Stimulated activated naive CD8-positive, alpha-beta T cell treated with anti-CD3 and anti-CD28 coated beads, Interleukin-15, Interleukin-2, amounts not matched to agents 100 U/mL and 50 U/mL, for 24 hours (primary cell): ENCODE results near the gene SPPL3.

Experiments
- ATAC-seq: fragments of 150-1000 bp; cut with Tn5 transposase; one replicate; pipeline ENCODE4 v1.10.0; 2021
- DNase-seq: peaks from one replicate; pipeline ENCODE4 v3.0.0; 2021

Gene SPPL3

DNA sequence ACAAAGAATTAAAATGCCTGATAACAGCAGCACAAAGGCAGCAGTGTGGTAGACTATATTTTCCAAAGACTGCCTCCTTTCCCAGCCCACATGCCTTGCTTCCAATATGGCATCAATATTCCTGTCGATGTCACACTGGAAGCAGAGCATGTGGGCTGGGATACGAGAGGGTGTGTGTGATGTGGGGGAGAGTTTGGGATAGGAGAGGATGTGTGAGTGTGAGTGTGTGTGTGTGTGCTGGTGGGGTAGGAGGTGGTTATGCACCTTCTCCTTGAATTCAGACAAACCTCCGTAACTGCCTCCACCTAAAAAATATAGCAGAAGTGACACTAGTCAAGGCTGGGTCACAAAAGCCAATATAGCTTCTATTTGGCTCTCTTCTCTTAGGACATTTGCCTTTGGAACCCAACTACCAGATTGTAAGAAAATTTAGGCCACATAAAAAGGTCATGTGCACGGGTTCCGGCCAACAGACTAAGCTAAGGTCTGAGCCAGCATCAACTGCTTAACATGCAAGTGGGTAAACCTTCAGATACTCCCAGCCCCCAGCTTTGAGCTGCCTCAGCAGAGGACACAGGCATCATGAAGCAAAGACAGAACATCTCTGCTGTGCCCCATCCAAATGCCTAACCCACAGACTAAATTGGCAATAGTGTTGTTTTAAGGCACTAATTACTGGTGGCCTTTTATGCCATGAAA, 29.5 kb downstream of the SPPL3 start:
- ATAC-seq: no peak

DNA sequence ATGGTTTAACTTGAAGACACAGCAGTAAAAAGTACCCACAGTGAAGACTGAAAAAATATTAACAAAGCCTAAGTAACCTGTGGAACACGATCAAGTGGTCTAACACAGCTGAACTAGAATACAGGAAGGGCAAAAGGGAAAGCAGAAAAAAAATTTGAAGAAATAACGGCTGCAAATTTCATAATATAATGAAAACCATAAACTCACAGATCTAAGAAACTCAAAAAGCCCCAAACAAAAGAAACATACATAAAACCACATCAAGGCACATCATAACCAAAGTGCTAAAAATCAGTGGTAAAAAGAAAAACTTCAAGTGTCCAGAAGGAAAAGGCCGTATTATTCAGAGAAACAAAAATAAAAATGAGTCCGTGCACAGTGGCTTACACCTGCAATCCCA, 30.9 kb downstream of the SPPL3 start:
- DNase-seq: no peak
- no peak for ATAC-seq

More for the DNA sequence above, 29.5 kb downstream of the SPPL3 start:
- DNase-seq: no peak

DNA sequence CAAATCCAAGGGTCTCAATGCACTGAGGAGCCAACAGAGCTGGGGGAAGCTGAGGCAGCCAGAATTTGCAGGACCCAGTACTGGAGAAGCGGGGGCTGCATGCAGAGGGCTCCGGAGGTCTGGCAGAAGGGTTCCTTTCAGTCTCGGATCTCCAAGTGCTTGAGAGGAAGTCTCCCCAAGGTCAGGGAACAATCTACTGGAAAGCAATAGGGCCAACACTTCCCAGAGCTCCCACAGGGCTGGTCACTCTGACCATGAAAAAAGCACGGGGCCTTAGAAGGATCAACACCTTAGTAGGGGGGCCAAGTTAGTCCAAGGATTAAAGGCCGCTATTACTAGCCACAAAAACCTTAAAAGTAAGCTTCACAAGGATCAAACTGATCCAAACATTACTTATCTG, 31.7 kb downstream of the SPPL3 start:
- DNase-seq: no peak
- ATAC-seq: no peak

DNA sequence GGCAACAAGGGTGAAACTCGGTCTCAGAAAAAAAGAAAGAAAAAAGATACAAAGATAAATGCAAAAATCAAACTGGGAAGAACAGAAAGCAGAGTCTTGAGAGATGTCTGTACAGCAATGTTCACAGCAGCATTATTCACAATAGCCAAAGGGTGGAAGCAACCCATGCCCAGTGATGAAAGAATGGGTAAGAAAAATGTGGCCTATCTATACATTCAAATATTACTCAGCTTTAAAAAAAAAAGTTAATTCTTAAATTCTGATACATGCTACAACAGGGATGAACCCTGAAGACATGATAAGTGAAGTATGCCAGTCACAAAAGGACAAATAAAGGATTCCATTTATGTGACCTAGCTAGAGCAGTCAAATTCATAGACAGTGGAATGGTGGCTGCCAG, 33.7 kb downstream of the SPPL3 start:
- ATAC-seq (no peak), DNase-seq (no peak)

DNA sequence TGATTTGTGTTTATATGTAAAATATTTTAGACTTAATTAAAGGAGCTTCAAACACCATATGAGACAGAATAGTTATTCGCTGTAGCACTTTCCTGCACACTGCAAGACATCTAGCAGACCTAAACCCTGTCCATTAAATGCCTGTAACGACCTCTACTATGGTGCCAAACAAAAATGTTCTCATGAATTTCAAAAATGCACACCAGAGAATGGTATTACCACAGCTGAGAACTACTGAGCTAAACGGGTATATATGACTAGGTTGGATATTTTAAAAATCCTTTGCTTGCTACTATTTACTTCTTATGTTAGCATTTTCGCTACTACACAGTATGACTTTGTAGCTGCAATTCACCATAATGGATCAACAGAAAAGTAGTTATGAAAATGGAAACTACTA, 34.8 kb downstream of the SPPL3 start:
- DNase-seq: no peak
- no peak for ATAC-seq

DNA sequence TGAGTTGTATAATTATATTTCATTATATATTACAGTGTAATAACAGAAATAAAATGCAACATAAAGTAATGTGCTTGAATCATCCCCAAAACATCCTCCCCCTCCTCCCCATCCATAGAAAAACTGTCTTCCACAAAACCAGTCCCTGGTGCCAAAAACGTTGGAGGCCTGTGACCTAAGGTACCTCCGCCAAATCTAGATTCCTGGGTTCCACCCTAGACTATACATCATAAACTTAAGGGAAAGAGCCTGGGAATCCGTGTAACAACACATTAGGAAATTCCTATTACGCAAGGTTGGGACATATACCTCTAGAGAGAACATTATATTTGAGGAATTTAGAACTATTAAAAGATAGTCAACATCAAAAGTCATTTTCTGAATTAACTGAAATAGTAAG, 38.0 kb downstream of the SPPL3 start:
- DNase-seq (no peak), ATAC-seq (no peak)

DNA sequence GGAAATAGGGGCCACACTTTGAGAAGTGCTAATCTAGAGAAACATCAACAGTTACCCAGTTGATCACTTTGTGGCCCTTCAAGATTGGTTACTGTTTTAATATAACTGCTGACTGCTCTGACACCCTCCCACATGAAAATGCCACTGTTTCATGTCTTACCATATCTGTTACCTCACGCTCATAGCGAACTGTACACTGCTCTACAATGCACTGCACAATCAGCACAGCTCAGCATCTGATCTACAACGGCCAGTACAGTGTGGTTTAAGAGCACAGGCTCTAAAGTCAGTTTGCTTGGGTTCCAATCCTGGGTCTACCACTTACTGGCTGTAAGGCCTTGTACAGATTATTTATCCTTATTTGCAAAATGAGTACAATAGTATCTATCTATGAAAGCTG, 39.1 kb downstream of the SPPL3 start:
- ATAC-seq (peak; percentile 82), DNase-seq (no peak)

DNA sequence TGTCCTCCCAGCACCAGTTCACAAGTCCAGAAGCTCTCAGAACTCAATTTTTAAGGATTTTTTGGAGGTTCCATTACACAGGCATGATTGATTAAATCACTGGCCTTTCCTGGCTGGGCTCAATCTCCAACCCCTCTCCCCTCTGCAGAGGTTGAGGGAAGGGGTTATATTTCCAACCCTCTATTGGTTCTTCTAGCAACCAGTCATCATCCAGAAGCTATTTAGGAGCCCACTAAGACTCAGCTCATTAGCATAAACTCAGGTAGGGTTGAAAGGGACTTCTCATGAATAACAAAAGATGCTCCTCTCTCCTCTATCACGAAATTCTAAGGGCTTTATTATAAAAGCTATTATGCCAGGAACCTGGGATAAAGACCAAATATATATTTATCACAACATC, 41.5 kb downstream of the SPPL3 start:
- ATAC-seq: no peak

DNA sequence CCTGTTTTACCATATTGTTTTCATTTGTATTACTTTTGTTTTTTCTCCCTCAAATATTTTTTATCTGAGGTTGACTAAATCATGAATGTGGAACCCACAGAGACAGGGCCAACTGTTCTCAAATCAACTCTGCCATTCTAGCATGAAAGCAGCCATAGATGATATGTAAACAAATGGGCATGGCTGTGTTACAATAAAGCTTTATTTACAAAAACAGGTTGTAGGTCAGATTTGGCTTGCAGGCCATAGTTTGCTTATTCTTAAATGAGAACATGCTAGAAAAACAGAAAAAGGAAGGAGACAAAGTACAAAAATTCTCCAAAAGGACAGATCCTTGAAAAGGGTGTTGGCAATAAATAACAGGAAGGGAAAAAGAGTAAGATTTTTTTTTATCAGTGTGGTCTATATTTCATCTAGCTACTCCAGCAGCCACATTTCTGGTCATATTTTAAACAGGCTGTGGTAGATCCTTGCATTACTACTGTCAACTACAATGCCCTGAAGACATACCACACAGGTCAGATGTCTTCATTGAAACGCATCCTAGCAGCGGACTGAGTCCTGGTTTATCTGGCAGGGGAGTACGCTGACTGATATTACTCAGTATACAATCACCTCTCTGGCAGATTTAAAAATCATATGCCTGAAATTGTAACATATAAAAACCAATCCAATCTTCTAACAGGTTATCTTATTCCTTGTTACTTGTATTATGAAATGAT, 42.9 kb downstream of the SPPL3 start:
- no peak for DNase-seq
- no peak for ATAC-seq

More for the DNA sequence above, 41.5 kb downstream of the SPPL3 start:
- DNase-seq: no peak

DNA sequence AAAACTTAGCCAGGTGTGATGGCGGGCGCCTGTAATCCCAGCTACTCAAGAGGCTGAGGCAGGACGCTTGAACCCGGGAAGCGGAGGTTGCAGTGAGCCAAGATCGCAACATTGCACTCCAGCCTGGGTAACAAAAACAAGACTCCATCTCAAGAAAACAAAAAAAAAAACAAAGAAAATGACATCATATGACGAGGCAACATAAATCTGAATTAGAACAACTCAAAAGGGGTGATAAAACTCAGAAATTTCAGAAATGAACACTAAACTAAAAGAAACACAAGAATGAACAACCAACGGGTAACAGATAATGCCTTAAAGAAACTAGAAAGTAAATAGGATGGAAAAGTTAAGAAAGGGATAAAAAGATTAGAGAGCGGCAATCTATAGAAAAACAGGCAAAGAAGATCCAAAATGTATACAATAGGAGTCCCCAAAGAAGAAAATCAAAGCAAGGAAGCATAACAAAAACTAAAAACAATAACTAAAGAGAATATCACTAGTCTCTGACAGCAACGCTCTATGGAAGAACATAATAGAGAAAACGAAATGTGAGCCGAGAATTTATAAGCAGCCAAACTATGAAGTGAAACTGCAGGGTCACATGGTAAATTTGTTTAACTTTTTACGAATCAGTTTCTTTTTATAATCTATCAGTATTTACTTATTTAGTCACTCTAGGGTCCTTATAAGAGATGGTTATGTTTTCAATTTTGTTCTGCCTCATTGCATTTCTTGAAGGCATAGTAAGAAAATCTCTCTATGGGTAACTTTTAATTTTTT, 45.7 kb downstream of the SPPL3 start:
- no peak for ATAC-seq
- no peak for DNase-seq

DNA sequence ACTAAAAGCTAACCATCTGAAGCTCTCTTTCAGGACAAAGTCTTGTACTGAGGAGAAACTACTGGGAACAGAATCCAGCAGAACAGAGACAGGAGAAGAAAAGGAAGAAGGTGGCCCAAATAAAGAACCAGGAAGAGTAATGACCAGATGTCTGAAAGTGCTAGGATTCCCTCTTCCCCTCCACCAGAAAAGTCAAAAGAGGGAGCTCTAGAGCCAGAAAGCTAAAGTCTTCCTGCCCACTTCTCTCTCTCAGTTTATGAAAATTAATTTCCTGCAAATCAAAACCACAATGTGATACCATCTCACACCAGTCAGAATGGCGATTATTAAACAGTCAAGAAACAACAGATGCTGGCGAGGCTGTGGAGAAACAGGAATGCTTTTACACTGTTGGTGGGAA, 47.2 kb downstream of the SPPL3 start:
- DNase-seq: no peak
- ATAC-seq: peak; percentile 46

DNA sequence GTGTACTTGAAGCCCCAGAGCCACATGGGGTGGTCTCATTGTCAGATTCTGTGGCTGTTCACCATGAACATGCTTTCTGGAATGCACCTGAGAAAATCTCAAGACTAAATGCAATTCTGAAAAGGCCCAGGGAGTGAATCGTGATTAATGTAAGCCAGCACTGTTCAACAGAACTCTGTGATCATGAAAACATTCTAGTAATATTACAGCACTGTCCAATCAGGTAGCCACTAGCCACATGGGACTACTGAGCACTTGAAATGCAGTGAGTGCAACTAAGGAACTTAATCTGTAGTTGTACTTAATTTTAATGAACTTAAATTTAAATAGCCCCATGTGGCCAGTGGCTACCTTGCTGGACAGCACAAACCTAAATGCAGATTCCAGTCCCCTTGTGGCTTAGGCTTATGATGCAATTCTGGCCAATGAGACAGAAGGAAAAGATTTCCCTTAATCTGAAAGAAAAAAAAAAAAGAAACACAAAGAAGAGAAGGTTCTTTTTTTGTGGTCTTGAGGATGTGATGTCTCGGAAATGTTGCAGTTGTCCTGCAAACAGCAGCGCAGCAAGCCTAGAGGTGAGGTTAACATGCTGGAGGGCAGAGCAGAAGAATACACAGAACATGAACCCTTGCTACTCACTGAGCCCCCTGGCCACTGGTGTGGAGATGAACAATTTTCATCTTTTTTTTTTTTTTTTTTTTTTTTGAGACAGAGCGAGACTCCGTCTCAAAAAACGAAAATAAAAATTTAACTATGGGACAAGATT, 48.2 kb downstream of the SPPL3 start:
- DNase-seq: no peak

DNA sequence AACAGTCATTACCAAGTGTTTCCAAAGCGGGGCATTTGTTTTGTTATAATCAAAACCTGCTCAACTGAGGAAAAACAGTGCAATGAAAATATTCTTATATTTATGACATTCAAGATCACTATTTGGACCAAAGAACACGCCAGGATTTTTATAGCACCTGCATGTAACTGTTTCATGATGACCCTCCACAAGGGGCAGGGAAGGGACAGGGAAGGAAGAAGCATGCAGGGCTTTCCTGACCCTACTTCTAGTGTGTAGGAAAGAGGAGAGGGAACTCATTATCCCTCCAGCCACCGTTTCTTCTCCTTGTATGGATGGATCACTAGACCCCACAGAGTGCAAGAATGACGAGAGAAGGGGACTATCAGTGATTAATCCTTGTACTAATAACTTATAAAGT, 49.4 kb downstream of the SPPL3 start:
- no peak for ATAC-seq

More for the DNA sequence above, 48.2 kb downstream of the SPPL3 start:
- peak; percentile 41 for ATAC-seq

DNA sequence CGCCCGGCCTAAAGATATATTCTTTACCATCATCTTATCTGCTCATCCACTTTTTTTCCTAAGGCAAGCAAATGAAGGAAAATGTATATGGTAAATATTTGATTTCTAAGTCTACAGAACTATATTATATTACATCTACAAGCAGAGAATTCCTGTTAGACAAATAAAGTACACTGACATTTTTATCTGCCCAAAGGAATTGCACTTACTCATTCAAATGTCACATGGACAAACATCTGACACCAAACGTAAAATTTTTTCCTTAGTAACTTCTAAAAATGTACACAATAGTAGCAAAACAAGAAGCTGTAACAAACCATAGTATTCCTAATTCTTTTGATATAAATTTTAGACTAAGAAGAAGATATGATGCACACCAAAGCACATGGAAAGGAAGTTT, 51.0 kb downstream of the SPPL3 start:
- ATAC-seq: no peak

More for the DNA sequence above, 49.4 kb downstream of the SPPL3 start:
- DNase-seq: no peak

DNA sequence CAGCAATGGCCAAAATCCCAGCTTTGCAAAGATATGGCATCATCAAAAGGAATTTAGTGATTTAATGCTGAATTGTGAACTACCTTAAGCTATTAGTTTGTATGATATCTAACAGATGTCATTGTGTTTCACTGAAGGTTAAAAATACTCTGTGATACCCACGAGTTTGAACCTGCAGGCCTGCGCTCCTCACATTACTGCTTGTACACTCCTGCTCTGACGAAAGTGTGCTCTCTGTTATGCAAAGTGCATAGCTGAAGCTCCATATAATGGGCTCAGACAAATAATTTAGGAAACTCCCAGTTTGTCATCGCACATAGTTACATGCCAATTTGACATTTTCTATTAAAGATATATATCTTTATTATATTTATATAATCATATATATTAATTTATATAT, 52.2 kb downstream of the SPPL3 start:
- ATAC-seq: no peak
- no peak for DNase-seq

More for the DNA sequence above, 51.0 kb downstream of the SPPL3 start:
- DNase-seq: no peak

DNA sequence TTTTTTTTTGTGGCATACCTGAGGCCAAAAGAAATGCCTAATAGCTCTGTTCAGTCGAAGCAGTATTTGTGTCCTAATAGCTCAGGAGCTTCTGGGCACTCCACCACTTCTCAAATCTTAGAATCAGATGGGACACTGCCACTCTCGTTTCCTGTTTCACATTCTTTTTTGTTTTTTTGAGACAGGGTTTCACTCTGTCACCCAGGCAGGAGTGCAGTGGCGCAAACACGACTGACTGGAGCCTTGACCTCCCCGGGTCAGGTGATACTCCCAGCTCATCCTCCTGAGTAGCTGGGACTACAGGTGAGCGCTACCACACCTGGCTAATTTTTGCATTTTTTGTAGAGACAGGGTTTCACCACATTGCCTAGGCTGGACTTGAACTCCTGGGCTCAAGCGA, 52.7 kb downstream of the SPPL3 start:
- no peak for DNase-seq
- no peak for ATAC-seq

DNA sequence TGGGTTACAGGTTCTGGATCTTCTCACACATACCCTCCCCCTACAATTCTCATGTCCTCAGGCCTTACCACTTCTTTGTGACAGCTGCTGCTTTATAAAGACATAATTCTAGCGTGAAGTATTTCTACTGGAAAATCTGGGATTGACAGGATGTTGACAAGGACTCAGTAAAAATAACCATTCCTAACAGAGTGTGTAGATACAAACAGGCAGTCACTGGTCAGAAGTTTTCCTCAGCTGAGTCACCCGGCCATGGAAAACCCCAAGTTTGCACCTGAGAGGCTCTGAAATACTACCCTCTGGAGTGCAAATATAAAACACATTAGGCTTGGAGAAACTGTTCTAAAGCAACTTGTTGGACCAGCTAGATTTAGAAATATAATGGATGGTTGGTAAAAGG, 54.4 kb downstream of the SPPL3 start:
- no peak for ATAC-seq

DNA sequence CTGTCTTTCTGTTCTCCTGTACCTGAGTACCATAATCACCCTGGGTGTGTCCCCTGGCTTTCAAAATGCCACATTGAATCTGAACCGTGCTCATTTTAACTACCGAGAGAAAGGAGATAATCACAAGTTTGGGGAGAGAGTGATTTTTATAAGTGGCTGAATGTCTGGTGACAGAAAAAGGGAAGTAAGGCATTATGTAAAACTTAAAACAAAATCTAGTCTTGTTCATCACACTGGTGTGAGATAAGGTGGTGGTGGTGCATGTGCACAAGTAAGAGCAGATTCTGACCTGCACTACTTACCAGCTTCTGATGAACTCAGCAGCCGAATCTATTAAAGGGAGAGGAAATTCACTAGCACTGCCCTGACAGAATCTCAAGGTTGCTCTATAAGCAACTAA, 56.3 kb downstream of the SPPL3 start:
- no peak for DNase-seq
- ATAC-seq: no peak

More for the DNA sequence above, 54.4 kb downstream of the SPPL3 start:
- no peak for DNase-seq

DNA sequence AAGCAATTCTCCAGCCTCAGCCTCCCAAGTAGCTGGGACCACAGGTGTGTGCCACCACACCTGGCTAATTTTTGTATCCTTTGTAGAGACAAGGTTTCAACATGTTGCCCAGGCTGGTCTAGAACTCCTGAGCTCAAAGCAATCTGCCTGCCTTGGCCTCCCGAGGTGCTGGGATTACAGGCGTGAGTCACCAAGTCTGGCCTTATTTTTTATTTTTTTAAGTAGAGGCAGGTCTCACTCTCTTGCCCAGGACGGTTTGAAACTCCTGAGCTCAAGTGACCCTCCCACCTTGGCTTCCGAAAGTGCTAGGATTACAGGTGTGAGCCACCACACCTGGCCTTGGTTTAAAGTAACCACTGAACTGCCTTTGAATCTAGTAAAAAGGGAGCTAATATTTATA, 56.8 kb downstream of the SPPL3 start:
- DNase-seq (no peak), ATAC-seq (no peak)

DNA sequence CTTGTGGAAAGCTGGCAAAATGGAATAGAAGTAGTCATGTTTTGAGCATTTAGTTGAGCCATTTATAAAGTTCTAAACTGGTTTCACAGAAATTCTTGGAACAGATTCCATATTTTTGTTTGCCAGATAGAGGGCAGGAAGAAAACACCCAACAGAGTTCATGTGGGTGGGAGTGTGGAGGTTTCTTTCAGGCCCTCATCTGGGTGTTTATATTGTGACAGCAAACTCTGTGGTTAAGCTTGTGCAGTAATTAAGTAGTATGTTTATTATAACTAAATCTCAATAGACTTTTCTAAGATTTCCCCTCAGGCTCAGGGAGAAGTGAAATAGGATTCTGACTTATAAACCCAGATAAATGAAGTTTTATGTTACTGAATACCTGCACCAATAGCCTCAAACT, 57.4 kb downstream of the SPPL3 start:
- ATAC-seq (no peak), DNase-seq (no peak)

DNA sequence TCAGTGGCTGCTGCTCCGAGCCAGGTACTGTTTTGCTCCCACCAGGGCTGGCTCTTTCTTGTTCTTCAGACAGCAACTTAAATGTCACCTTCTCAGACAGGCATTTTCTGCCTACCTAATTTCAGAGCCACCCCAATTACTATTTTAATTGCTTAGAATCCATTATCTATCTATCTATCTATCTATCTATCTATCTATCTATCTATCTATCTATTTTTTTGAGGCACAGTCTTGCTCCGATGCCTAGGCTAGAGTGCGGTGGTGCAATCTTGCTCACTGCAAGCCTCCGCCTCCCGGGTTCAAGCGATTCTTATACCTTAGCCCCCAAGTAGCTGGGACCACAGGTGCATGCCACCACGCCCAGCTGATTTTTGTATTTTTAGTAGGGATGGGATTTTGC, 58.5 kb downstream of the SPPL3 start:
- ATAC-seq (no peak), DNase-seq (no peak)

DNA sequence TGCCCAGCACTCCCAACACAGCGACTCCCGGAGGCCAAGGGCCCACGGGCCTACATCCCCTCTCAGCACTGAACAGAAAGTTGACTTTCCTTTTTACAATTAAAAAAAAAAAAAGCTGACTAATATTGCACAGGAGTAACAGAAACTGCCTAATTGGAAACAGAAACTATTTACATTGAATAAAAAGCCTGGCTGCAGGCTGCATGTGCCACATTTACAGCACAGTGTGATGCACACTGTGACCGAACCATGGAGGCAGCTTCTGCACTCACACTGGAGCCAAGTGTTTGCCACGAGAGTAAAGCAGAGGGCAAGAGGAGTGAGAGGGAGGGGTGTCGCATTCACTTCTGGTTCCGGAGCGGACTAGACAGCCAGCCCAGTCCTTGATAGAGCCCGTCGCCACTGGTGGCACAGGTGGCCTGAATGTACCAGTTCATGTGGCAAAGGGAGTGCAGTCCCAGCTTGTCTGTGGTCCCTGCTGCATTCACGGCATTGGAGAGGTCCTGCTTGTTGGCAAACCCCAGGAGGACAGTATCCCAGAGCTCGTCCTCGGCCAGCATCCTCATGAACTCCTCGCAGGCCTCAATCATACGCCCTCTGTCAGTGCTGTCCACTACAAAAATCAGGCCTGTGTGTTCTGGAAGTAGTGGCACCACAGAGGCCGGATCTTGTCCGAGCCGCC, 59.2 kb downstream of the SPPL3 start:
- ATAC-seq (peak; percentile 19), DNase-seq (no peak)
